OCI-LY3 (cell line): ENCODE results near the gene UBQLNL.

Source experiments
- H2AFZ ChIP-seq: fragments of 200-600, 300-600 bp; shearing (Covaris generic); 2 replicates; pipeline ENCODE4 v1.6.0; 2014; ENCODE audit warnings: antibody characterized with exemption, low read depth, low read length
- H3K27ac ChIP-seq: fragments of 200-600, 300-600 bp; sonication (generic); 2 replicates; pipeline ENCODE4 v1.5.1; 2014; ENCODE audit warnings: mild to moderate bottlenecking, low read length, moderate library complexity, mixed read lengths
- H3K27me3 ChIP-seq: fragments of 200-600, 300-600 bp; sonication (generic); 2 replicates; pipeline ENCODE4 v1.6.1; 2014; ENCODE audit warnings: low read depth, low read length, mixed read lengths
- H3K36me3 ChIP-seq: fragments of 200-600, 300-600 bp; sonication (generic); replicated peaks from 2 replicates; pipeline ENCODE3; 2014; ENCODE audit warnings: low read depth, low read length, mixed read lengths
- H3K4me1 ChIP-seq: fragments of 300-600, 200-600 bp; sonication (generic); 2 replicates; pipeline ENCODE4 v1.6.1; 2014; ENCODE audit warnings: low read length, mixed read lengths
- H3K4me2 ChIP-seq: fragments of 200-600, 300-600 bp; sonication (generic); 2 replicates; pipeline ENCODE4 v1.6.1; 2014; ENCODE audit warnings: low read length, mixed read lengths
- H3K4me3 ChIP-seq: fragments of 300-600, 200-600 bp; sonication (generic); 2 replicates; pipeline ENCODE4 v1.5.1; 2014; ENCODE audit warnings: antibody characterized with exemption, mild to moderate bottlenecking, low read length, moderate library complexity
- H3K79me2 ChIP-seq: fragments of 300-600, 200-600 bp; shearing (Covaris generic); 2 replicates; pipeline ENCODE4 v1.6.1; 2014; ENCODE audit warnings: mild to moderate bottlenecking, low read length, mixed read lengths
- H3K9ac ChIP-seq: fragments of 300-600, 200-600 bp; shearing (Covaris generic); 2 replicates; pipeline ENCODE4 v1.6.0; 2014; ENCODE audit warnings: mild to moderate bottlenecking, low read length, moderate library complexity
- H3K9me3 ChIP-seq: fragments of 200-600, 300-600 bp; shearing (Covaris generic); 2 replicates; pipeline ENCODE4 v1.6.1; 2014; ENCODE audit warnings: low read length, mixed read lengths; ENCODE audit not compliant: insufficient read depth
- H4K20me1 ChIP-seq: fragments of 200-600, 300-600 bp; sonication (generic); 2 replicates; pipeline ENCODE4 v1.6.1; 2016; ENCODE audit warnings: low read length, mixed read lengths; ENCODE audit not compliant: insufficient read depth
- CTCF ChIP-seq: fragments of 200-600, 300-600 bp; sonication (generic); IDR thresholded peaks from 2 replicates; pipeline ENCODE4 v1.5.1; 2014; ENCODE audit warnings: antibody characterized with exemption, low read length, low read depth
- EZH2phosphoT487 ChIP-seq: fragments of 200-600 bp; shearing (Covaris generic); IDR thresholded peaks from 2 replicates; pipeline ENCODE4 v1.6.1; 2018; ENCODE audit warnings: antibody characterized with exemption, mixed run types, low read depth

Gene UBQLNL

GRCh38 chr11:5504403-5504921 lies 12.0 kb downstream of the UBQLNL start:
- no peaks in the 10 kb centered on the region for H3K27me3 ChIP-seq
- no peaks in the 10 kb centered on the region for H3K79me2 ChIP-seq
- TF ChIP-seq CTCF (no peak), EZH2phosphoT487 (no peak)
- no peak overlapping the region for H3K9ac ChIP-seq
- no peak overlapping the region for H3K4me2 ChIP-seq
- H3K4me3 ChIP-seq = no peak overlapping the region
- H3K27ac ChIP-seq = no peak overlapping the region
- no peaks in the 10 kb centered on the region for H3K36me3 ChIP-seq
- H2AFZ ChIP-seq = no peak overlapping the region
- H3K9me3 ChIP-seq = no peaks in the 10 kb centered on the region
- no peaks in the 10 kb centered on the region for H3K4me1 ChIP-seq
- no peaks in the 10 kb centered on the region for H4K20me1 ChIP-seq

- Histone ChIP-seq H3K9me3 (no peaks in the 10 kb centered on the region), H2AFZ (no peak overlapping the region), H3K79me2 (no peaks in the 10 kb centered on the region), H3K4me3 (no peak overlapping the region), H3K27ac (no peak overlapping the region), H3K36me3 (no peaks in the 10 kb centered on the region), H3K9ac (no peak overlapping the region), H3K27me3 (no peaks in the 10 kb centered on the region), H3K4me2 (no peak overlapping the region), H3K4me1 (no peaks in the 10 kb centered on the region), H4K20me1 (no peaks in the 10 kb centered on the region)
- no peak for TF ChIP-seq CTCF
- TF ChIP-seq EZH2phosphoT487 = no peak
Observed at GRCh38 chr11:5500393-5500801, 16.1 kb downstream of the UBQLNL start.

- TF ChIP-seq EZH2phosphoT487 (no peak), CTCF (no peak)
- no peaks in the 10 kb centered on the region for H3K36me3 ChIP-seq
- no peak overlapping the region for H3K9ac ChIP-seq
- H4K20me1 ChIP-seq = no peaks in the 10 kb centered on the region
- H2AFZ ChIP-seq = no peak overlapping the region
- H3K4me3 ChIP-seq = no peak overlapping the region
- no peak overlapping the region for H3K27ac ChIP-seq
- H3K79me2 ChIP-seq = no peaks in the 10 kb centered on the region
- no peaks in the 10 kb centered on the region for H3K9me3 ChIP-seq
- no peaks in the 10 kb centered on the region for H3K4me1 ChIP-seq
- no peak overlapping the region for H3K4me2 ChIP-seq
- no peaks in the 10 kb centered on the region for H3K27me3 ChIP-seq
Observed at GRCh38 chr11:5499671-5500070, 16.8 kb downstream of the UBQLNL start.

GRCh38 chr11:5489576-5490357 lies 26.7 kb downstream of the UBQLNL start:
- Histone ChIP-seq H3K27me3 (0 out of 2 replicates have a peak, but pooled peaks cover 7% of the 10 kb centered on the region), H2AFZ (no peak overlapping the region), H4K20me1 (no peaks in the 10 kb centered on the region), H3K9ac (no peak overlapping the region), H3K9me3 (no peaks in the 10 kb centered on the region), H3K4me3 (no peak overlapping the region), H3K4me2 (no peak overlapping the region), H3K27ac (no peak overlapping the region), H3K79me2 (no peaks in the 10 kb centered on the region), H3K4me1 (peaks cover 4% of the 10 kb centered on the region; the same call in 1 of the 2 replicates), H3K36me3 (no peaks in the 10 kb centered on the region)
- TF ChIP-seq EZH2phosphoT487 = no peak
- TF ChIP-seq CTCF = no peak
